Measurements from ENCODE around the gene BCAN. TPM values are rescaled to one million over a fixed set of nuclear protein-coding genes. Genes with fewer than 3 reads are reported as not detected.

Gene BCAN
- polyA plus RNA-seq, 2 of the 4 experiments (the other 2 are of a cell fraction), result not detected

DNA sequence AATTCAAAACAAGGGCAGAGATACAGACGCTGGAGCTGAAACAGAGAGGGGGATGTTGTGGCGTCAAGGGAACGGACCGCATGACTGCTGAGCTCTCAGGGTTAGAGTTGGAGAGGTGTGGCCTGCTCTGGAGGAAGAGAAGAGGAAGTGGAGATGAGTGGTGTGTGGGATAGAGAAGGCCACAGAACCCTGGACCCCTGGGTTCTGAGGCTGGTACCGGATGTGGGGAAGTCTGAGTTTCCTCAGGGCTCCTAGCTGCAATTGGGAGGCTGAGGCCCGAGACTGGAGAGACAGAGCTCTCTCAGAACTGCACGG lies 1.8 kb downstream of the BCAN start:
- DNase-seq (ENCODE audit: low read depth in 1 of 2, low spot score in 1 of 2), result no peak
- CTCF ChIA-PET, result interaction anchor here (0.8 to 17.8 kb wide), 11 partner anchors 9 to 216 kb away, joined by 3 to 323 read pairs (median 6); partner anchors contain the start of genes HAPLN2 and NTRK1
- no peak for FAIRE-seq

DNA sequence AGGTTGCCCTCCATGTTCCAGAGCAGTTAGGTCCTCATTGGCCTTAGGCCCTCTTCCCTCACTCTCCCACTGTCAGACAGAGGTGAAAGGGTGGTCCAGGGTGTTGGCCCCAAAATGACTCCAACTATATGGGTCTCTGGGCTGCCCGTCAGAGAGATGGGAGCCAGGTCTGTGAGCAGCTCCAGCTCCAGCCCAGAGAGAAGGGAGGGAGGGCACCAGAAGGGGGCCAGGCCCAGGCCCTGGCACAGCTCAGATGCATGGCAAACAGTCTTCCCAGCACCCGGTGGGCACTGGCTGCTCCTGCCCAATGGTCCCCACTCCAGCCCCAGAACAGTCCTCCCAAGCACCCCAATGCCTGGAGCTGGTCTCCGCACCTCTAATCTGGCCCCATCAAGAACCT lies 2.2 kb downstream of the BCAN start:
- WGBS (ENCODE audit: missing lambda C conversion rate), result 93% methylated on average over 3 of the region's 3 CpGs
- Histone ChIP-seq H3K27ac (no peak overlapping the region), H3K4me3 (no peak overlapping the region), H3K9me3 (no peaks in the 10 kb centered on the region), H3K4me1 (no peaks in the 10 kb centered on the region), H3K4me2 (no peak overlapping the region)
- ChIA-PET POLR2A (no interaction called here), CTCF (interaction anchor here (0.8 to 17.8 kb wide), 10 partner anchors 9 to 82 kb away, joined by 3 to 323 read pairs (median 6); partner anchors contain the start of gene HAPLN2)
- ATAC-seq (no peak), DNase-seq (ENCODE audit: low read depth in 1 of 2, low spot score in 1 of 2) (no peak), FAIRE-seq (no peak)
- TF ChIP-seq, protein P1, sequence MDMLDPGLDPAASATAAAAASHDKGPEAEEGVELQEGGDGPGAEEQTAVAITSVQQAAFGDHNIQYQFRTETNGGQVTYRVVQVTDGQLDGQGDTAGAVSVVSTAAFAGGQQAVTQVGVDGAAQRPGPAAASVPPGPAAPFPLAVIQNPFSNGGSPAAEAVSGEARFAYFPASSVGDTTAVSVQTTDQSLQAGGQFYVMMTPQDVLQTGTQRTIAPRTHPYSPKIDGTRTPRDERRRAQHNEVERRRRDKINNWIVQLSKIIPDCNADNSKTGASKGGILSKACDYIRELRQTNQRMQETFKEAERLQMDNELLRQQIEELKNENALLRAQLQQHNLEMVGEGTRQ (IDR thresholded peaks at IDR 0.05), result no peak
- no peak for TF ChIP-seq MAFK (IDR thresholded peaks at IDR 0.05; ENCODE audit: partially characterized antibody)
- no peak for TF ChIP-seq RNF2 (IDR thresholded peaks at IDR 0.05; ENCODE audit: borderline replicate concordance, low read depth)
- TF ChIP-seq, protein P2, sequence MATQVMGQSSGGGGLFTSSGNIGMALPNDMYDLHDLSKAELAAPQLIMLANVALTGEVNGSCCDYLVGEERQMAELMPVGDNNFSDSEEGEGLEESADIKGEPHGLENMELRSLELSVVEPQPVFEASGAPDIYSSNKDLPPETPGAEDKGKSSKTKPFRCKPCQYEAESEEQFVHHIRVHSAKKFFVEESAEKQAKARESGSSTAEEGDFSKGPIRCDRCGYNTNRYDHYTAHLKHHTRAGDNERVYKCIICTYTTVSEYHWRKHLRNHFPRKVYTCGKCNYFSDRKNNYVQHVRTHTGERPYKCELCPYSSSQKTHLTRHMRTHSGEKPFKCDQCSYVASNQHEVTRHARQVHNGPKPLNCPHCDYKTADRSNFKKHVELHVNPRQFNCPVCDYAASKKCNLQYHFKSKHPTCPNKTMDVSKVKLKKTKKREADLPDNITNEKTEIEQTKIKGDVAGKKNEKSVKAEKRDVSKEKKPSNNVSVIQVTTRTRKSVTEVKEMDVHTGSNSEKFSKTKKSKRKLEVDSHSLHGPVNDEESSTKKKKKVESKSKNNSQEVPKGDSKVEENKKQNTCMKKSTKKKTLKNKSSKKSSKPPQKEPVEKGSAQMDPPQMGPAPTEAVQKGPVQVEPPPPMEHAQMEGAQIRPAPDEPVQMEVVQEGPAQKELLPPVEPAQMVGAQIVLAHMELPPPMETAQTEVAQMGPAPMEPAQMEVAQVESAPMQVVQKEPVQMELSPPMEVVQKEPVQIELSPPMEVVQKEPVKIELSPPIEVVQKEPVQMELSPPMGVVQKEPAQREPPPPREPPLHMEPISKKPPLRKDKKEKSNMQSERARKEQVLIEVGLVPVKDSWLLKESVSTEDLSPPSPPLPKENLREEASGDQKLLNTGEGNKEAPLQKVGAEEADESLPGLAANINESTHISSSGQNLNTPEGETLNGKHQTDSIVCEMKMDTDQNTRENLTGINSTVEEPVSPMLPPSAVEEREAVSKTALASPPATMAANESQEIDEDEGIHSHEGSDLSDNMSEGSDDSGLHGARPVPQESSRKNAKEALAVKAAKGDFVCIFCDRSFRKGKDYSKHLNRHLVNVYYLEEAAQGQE (IDR thresholded peaks at IDR 0.05), result no peak
- TF ChIP-seq CEBPB (IDR thresholded peaks at IDR 0.05), result no peak
- TF ChIP-seq EHMT2 (IDR thresholded peaks at IDR 0.05; ENCODE audit: low read depth), result no peak
- TF ChIP-seq RFX5 (IDR thresholded peaks at IDR 0.05), result no peak
- TF ChIP-seq FOSL2 (IDR thresholded peaks at IDR 0.05), result no peak
- no peak for TF ChIP-seq FOSL2 (CRISPR knock-in tag; IDR thresholded peaks at IDR 0.05)
- no peak for TF ChIP-seq KDM1A (IDR thresholded peaks at IDR 0.05; ENCODE audit: low read depth)
- no peak for TF ChIP-seq EHF (CRISPR knock-in tag; IDR thresholded peaks at IDR 0.05)
- TF ChIP-seq, protein P3, sequence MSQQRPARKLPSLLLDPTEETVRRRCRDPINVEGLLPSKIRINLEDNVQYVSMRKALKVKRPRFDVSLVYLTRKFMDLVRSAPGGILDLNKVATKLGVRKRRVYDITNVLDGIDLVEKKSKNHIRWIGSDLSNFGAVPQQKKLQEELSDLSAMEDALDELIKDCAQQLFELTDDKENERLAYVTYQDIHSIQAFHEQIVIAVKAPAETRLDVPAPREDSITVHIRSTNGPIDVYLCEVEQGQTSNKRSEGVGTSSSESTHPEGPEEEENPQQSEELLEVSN (IDR thresholded peaks at IDR 0.05; ENCODE audit: borderline replicate concordance, low read depth), result no peak
- no peak for TF ChIP-seq CBX2 (IDR thresholded peaks at IDR 0.05; ENCODE audit: borderline replicate concordance, low read depth)
- no peak for TF ChIP-seq NPAS2 (CRISPR knock-in tag; IDR thresholded peaks at IDR 0.05; ENCODE audit: borderline replicate concordance)
- no peak for TF ChIP-seq TFCP2L1 (CRISPR knock-in tag; IDR thresholded peaks at IDR 0.05)
- TF ChIP-seq KDM5A (IDR thresholded peaks at IDR 0.05), result no peak
- TF ChIP-seq RARB (CRISPR knock-in tag; IDR thresholded peaks at IDR 0.05), result no peak
- TF ChIP-seq JUNB (IDR thresholded peaks at IDR 0.05), result no peak

More for the DNA sequence above, 1.8 kb downstream of the BCAN start:
- no peaks in the 10 kb centered on the region for H3K9me3 ChIP-seq
- no peaks in the 10 kb centered on the region for H3K4me1 ChIP-seq
- ATAC-seq, result no peak
- 92% methylated on average over 7 of the region's 7 CpGs for WGBS (ENCODE audit: missing lambda C conversion rate)
- H3K27ac ChIP-seq, result no peak overlapping the region
- no peak overlapping the region for H3K4me3 ChIP-seq
- no peak overlapping the region for H3K4me2 ChIP-seq
- POLR2A ChIA-PET, result interaction anchor here (1.0 kb wide), 1 partner anchor 85 kb away, joined by 4 read pairs; the partner anchor contains the start of genes ISG20L2 and METTL25B
- TF ChIP-seq GATA3 (IDR thresholded peaks at IDR 0.05; ENCODE audit: borderline replicate concordance) (no peak), SMC3 (IDR thresholded peaks at IDR 0.05) (no peak), EHF (CRISPR knock-in tag; IDR thresholded peaks at IDR 0.05) (no peak), KDM1A (IDR thresholded peaks at IDR 0.05; ENCODE audit: low read depth) (no peak), CBX8 (IDR thresholded peaks at IDR 0.05) (no peak), MAFK (IDR thresholded peaks at IDR 0.05; ENCODE audit: partially characterized antibody) (no peak)
- TF ChIP-seq, protein P4, sequence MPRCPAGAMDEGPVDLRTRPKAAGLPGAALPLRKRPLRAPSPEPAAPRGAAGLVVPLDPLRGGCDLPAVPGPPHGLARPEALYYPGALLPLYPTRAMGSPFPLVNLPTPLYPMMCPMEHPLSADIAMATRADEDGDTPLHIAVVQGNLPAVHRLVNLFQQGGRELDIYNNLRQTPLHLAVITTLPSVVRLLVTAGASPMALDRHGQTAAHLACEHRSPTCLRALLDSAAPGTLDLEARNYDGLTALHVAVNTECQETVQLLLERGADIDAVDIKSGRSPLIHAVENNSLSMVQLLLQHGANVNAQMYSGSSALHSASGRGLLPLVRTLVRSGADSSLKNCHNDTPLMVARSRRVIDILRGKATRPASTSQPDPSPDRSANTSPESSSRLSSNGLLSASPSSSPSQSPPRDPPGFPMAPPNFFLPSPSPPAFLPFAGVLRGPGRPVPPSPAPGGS (IDR thresholded peaks at IDR 0.05), result no peak

Data from A549 (cell line).